GM12892 (cell line): ENCODE measurements around the gene PTEN.
"Not testable (repeated sequence)": the region's sequence is repeated elsewhere in the genome, so short reads cannot be mapped to it uniquely, and the experiment has no call there.

Experiments used
- DNase-seq: peaks from one replicate; pipeline ENCODE4 v3.0.0; 2011; ENCODE audit not compliant: insufficient read length
- FAIRE-seq: peaks from 2 replicates; lab custom pipeline; 2011; peaks lifted over from hg19 to GRCh38; lab: Jason Lieb, UNC
- POLR2A ChIP-seq: IDR thresholded peaks from 2 replicates; pipeline ENCODE4 v1.6.1; 2011; ENCODE audit warnings: low read depth, low read length, control low read depth
- POLR2AphosphoS5 ChIP-seq: IDR thresholded peaks from 2 replicates; pipeline ENCODE4 v1.6.1; 2011; ENCODE audit warnings: low read depth, low read length, control low read depth
- TAF1 ChIP-seq: IDR thresholded peaks from 2 replicates; pipeline ENCODE4 v1.6.1; 2011; ENCODE audit warnings: low read depth, mild to moderate bottlenecking, control low read depth, low read length, borderline replicate concordance

PTEN gene

DNA sequence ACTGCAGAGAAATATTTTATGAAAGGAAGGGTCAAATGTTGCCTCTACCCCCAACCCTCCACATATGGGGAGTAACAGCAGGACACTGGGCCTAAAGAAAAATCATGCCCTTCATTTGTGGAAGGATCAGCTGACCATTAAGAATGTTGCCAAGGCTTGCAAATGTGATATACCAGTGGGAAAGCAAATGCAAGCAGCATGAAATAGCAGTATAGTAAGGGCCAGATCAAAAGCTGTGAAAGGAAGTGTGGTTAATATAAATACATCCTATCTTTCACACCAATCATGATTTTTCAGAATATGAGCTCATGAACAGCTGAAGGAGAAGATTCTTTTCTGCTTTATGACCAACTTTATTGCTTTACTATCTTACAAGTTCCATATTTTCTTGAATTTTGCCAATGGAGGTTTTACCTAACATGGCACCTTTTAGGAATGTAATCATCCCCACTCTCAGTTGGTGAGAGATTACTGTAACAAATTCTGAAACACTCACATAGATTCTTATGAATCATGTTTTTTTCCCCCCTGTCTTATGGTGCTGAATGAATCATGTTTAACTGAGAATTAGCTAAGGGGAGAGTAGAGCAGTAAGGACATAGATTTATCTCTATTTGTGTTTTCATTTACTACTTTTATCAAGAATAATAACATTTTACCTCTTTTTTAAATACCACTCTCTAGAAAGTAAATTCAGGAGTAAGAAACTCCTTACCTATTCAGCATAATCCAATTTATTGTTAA, 33.3 kb upstream of the PTEN start:
- no peak for DNase-seq
- FAIRE-seq, result no peak
- TF ChIP-seq TAF1 (no peak), POLR2AphosphoS5 (no peak), POLR2A (no peak)

DNA sequence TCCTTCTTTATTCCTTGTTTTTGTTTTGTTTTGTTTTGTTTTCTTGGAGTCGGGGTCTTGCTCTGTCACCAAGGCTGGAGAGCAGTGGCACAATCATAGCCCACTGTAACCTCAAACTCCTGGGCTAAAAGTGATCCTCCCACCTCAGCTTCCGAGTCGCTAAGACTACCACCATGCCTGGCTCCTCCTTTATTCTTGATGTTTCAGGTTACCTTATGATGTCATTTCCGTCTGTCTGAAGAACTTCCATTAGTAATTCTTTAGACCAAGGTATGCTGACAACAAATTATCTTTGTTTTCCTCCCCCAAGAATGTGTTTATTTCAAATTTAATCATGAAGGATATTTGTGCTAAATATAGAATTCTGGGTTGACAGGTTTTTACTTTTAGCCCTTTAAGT, 27.3 kb upstream of the PTEN start:
- no peak for TF ChIP-seq TAF1
- TF ChIP-seq POLR2A, result no peak
- no peak for TF ChIP-seq POLR2AphosphoS5
- DNase-seq (no peak), FAIRE-seq (no peak)

DNA sequence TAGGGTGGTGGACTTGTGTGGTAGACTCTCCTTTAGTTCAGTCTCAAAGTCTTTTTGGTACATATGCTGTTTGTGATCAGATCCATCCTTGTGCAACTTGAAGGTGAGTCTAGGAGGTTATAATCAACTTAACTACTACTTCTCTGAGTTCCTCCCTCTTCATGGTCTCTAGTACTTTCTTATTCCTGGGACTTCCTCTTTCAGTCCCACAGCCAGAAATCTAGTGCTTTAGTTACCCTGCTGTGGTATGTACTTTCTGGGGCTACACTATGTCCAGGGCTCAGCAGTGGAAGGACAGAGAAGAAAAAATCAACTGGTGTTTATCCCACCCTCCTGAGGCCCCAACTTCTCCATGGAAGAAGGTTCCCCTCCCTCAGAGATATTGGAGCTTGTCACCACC, 26.0 kb upstream of the PTEN start:
- DNase-seq (no peak), FAIRE-seq (no peak)
- TF ChIP-seq TAF1, result no peak
- no peak for TF ChIP-seq POLR2AphosphoS5
- TF ChIP-seq POLR2A, result no peak

DNA sequence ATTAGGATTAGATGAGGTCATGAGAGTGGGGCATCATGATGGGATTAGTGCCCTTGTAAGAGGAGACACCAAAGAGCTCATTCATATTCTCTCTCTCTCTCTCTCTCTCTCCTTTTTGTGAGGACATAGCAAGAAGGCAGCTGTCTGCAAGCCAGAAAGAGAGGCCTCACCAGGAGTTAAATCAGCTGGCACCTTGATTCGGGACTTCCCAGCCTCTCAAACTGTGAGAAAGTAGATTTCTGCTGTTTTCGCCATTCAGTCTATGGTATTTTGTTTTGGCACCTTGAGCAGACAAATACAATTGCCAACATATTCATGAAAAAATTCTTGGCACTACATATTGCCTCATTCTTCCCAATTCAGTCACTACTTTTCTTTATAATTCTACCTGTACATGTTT, 24.8 kb upstream of the PTEN start:
- FAIRE-seq, result no peak
- no peak for TF ChIP-seq TAF1
- no peak for TF ChIP-seq POLR2AphosphoS5
- no peak for TF ChIP-seq POLR2A
- DNase-seq, result no peak

DNA sequence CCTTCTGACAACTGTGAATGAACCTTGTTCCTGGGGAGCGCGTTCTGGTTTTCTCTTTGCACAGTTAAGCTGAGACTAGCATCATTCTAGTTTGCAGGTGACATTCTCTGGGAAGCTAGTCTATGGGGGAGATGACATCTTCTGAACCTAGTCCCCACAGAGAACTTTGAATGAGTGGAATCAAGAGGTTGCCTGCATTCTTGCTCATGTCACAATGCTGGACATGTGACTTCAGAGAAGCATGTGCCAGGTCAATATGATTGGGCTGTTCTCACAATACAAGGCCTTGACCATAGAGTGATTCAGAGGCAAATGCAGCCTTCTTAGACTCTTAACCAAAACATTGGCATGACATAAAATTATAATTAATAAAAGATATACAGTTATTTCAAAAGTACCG, 22.2 kb upstream of the PTEN start:
- DNase-seq (no peak), FAIRE-seq (no peak)
- TF ChIP-seq TAF1, result no peak
- no peak for TF ChIP-seq POLR2AphosphoS5
- no peak for TF ChIP-seq POLR2A

DNA sequence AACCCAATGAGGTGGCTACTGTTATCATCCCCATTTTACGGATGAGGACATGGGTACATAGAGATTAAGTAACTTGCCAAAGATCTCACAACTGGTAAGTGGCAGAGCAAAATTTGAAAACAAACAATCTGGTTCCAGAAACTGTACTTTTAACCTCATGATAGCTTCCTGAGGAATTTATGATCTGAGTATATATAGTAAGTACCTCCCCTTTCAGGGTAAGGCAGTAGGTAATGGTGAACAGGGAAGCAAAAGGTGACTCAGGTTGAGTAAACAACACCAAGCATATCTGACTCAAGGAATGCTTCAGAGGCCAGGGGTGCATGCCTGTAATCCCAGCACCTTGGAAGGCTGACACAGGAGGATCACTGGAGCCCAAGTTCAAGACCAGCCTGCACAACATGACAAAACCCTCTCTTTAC, 21.2 kb upstream of the PTEN start:
- no peak for FAIRE-seq
- no peak for DNase-seq
- TF ChIP-seq POLR2AphosphoS5 (no peak), TAF1 (no peak), POLR2A (no peak)

DNA sequence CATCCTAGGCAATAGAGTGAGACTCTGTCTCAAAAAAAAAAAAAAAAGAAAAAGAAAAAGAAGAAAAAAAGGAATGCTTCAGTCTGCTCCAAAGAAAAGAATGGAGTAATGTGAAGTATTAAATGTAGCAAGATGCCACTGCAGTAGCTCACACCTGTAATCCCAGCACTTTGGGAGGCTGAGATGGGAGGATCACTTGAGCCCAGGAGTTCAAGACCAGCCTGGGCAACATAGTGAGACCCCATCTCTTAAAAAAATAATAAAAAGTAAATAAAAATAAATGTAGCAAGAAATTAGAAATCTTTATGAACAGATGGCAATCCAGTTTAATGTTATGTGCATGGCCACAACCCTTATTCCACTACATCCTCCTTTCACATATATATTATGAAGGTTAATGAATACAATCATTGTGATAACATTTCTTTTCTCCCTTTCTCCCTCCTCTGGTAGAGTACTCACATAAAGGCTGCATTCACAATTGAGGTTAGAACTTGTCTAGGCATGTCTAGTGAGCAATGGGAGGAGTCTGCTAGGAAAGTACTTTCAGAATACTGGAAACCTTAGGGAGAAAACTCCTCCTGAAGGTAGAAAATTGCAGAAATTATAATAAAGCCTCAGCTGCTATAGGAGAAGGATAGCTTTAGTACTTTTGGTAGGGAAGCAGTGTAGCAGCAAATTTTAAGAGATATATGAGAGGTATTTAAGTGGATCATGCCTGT, 20.5 kb upstream of the PTEN start:
- no peak for FAIRE-seq
- TF ChIP-seq TAF1, result no peak
- no peak for TF ChIP-seq POLR2A
- TF ChIP-seq POLR2AphosphoS5, result no peak
- DNase-seq, result no peak

DNA sequence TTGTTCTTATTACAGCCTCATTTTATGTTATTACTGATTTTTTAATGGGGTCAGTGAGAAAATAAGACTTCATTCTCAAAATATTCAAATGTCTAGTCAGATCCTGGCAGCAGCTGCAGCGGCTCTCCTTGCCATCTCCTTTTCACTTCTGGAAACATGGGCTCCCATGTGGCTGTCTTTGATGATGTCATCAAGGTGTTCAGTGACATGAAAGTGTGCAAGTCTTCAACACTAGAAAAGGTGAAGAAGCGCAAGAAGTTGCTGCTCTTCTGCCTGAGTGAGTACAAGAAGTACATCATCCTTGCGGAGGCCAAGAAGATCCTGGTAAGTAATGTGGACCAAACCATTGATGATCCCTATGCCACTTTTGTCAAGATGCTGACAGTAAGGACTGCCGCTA, 19.7 kb upstream of the PTEN start:
- DNase-seq, result no peak
- no peak for FAIRE-seq
- TF ChIP-seq POLR2A, result no peak
- TF ChIP-seq POLR2AphosphoS5, result no peak
- no peak for TF ChIP-seq TAF1

DNA sequence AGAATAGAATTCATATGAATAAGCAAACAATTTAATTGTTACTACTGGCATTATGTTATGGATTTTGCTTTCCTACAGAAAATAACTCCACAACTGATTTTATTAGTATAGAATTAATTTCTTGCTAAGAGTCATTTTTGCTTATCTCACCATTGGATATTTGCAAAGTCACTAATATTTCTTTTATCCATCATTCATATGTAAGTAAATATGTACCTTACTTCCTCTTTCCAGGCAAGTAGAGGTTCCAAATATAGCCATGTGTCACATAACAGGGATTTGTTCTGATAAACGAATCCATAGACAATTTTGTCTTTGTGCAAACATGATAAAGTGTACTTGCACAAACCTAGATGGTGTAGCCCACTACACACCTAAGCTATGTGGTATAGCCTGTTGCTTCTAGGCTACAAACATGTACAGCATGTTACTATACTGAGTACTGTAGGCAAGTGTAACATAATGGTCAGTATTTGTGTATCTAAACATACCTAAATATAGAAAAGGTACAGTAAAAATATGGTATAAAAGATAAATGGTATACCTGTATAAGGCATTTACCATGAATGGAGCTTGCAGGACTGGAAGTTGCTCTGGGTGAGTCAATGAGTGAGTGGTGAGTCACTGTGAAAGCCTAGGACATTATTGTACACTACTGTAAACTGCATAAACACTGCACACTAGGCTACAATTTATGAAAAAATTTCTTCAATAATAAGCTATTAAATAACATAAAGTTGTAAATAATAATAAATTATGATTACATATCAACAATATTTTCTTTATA, 18.4 kb upstream of the PTEN start:
- FAIRE-seq, result no peak
- TF ChIP-seq TAF1 (no peak), POLR2A (no peak), POLR2AphosphoS5 (no peak)

DNA sequence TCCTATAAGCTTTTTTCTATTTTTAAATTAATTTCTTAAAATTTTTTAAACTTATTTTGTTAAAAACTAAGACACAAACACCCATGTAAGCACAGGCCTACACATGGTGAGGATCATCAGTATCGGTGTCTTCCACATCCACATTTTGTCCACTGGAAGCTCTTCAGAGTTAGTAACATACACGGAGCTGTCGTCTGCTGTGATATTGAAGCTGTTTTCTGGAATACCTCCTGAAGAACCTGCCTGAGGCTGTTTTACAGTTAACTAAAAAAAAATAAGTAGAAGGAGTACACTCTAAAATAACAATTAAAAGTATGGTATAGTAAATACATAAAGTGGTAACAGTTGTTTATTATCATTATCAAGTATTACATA, 17.8 kb upstream of the PTEN start:
- FAIRE-seq (no peak), DNase-seq (no peak)
- TF ChIP-seq TAF1, result no peak
- no peak for TF ChIP-seq POLR2A
- TF ChIP-seq POLR2AphosphoS5, result no peak

More for the DNA sequence above, 18.4 kb upstream of the PTEN start:
- no peak for DNase-seq

DNA sequence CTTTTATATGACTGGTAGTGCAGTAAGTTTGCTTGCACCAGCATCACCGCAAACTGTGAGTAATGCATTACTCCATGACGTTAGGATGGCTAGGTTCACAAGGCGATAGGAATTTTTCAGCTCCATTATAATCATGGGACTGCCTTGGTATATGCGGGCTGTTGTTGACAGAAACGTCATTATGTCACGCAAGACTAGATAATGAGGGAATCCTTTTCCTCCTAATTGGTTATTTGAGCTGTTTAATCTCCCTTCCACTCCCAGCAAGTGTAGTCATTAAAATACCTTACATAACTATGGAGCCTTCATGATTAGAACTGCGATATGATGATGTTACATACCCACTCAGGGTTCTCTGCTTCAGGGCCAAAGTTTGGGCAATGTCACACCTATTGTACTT, 17.4 kb upstream of the PTEN start:
- TF ChIP-seq POLR2A (no peak), POLR2AphosphoS5 (no peak), TAF1 (no peak)
- no peak for DNase-seq
- no peak for FAIRE-seq

DNA sequence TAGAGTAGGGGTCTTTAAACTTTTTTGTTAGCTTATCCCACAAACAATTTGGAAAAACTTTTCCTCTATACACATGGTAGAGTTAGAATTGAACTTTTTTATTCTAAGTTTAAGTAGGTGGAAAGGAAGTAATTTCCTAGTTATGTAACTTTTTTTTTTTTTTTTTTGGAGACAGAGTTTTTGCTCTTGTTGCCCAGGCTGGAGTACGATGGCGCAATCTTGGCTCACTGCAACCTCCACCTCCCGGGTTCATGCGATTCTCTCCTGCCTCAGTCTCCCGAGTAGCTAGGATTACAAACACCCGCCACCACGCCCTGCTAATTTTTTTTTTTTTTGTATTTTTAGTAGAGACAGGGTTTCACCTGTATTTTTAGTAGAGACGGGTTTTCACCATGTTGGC, 16.7 kb upstream of the PTEN start:
- not testable (repeated sequence) for FAIRE-seq

More for the DNA sequence above, 16.7 kb upstream of the PTEN start:
- DNase-seq, result not testable (repeated sequence)
